GM18867 (cell line): ENCODE measurements around the gene GLRA1.

ENCODE experiments used
- ATAC-seq: cut with Tn5 transposase; IDR thresholded peaks from one replicate; pipeline ENCODE4 v1.9.1; 2021; ENCODE audit warnings: mild to moderate bottlenecking, moderate library complexity; ENCODE audit not compliant: unreplicated experiment

The GLRA1 gene

DNA sequence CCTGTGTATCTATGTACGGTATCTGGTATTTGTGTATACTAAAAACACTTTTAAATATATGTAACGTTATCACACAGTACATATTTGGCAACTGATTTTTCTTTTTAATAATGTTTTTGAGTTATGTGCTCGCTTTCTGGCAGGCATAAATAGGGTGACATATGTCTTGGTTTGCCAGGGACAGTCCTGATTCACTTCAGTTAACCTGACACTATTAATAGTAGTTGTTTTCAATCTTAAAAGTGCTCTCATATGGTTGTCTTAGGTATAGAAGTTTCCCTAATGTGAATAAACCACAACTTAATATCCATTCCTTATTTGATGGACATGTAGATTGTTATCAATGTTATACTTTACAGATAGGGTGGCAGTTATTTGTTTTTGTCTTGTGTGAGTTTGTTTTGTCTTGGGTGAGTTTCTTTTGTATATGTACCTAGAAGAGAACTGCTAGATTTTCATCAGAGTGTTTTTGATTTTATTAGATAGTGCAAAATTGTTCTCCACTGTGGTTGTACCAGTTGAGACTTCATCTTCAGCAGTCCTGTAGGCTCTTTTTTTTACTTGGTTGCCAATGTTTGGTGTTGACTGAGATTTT, 145.0 kb downstream of the GLRA1 start:
- no peak for ATAC-seq

DNA sequence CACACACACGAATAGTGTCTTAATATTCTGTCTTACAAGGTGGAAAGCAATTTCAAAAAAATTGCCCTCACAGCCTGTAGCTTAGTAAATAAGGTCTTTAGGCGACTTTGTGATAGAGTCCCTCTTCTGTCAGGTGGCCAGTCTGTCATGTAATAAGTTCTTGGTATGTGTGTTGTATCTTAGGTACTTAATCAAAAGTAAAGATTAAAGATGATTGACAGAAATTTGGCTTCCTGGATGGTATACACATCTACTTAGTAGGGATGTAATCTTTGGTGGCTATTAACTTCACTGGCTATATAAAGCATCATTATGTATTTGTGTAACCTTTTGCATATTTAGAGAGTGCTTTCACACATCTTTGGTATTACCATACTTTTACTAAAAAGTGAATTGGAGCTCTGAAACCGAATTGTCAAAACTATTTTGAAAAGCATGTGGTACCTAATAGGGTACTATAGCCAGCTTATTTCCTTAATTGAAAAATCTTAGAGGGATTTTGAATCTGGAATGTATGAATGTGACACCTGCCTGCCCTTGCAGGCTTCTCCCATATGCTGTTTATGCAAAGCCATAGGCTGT, 149.5 kb downstream of the GLRA1 start:
- ATAC-seq = no peak

GRCh38 chr5:151773951-151774350, 150.7 kb downstream of the GLRA1 start:
- ATAC-seq = no peak

- no peak for ATAC-seq
Observed at GRCh38 chr5:151772846-151773561, 151.6 kb downstream of the GLRA1 start.
